Adipocyte (in vitro differentiated cells): ENCODE results near the gene TCF7L2.

Experiments
- DNase-seq: peaks from one replicate; pipeline ENCODE4 v3.0.0-alpha.2; 2015; ENCODE audit warnings: low read depth
- H3K27me3 ChIP-seq: replicated peaks from 2 replicates; pipeline ENCODE4 v1.7.0; 2013; ENCODE audit warnings: mild to moderate bottlenecking, low read length, moderate library complexity; ENCODE audit not compliant: control insufficient read depth, insufficient read depth
- H3K36me3 ChIP-seq: 2 replicates; pipeline ENCODE4 v1.7.0; 2013; ENCODE audit warnings: low read length, mild to moderate bottlenecking, moderate library complexity; ENCODE audit not compliant: control insufficient read depth, insufficient read depth, severe bottlenecking
- H3K4me1 ChIP-seq: 2 replicates; pipeline ENCODE4 v1.7.0; 2013; ENCODE audit warnings: mild to moderate bottlenecking, low read length, moderate library complexity; ENCODE audit not compliant: control insufficient read depth, insufficient read depth
- H3K4me3 ChIP-seq: 2 replicates; pipeline ENCODE4 v1.7.0; 2013; ENCODE audit warnings: mild to moderate bottlenecking, low read length, moderate library complexity
- H3K9ac ChIP-seq: 2 replicates; pipeline ENCODE4 v1.7.0; 2013; ENCODE audit warnings: mild to moderate bottlenecking, low read length, moderate library complexity
- H3K9me3 ChIP-seq: 2 replicates; pipeline ENCODE4 v1.7.0; 2013; ENCODE audit warnings: mild to moderate bottlenecking, low read length, moderate library complexity; ENCODE audit not compliant: control insufficient read depth

TCF7L2 gene

DNA sequence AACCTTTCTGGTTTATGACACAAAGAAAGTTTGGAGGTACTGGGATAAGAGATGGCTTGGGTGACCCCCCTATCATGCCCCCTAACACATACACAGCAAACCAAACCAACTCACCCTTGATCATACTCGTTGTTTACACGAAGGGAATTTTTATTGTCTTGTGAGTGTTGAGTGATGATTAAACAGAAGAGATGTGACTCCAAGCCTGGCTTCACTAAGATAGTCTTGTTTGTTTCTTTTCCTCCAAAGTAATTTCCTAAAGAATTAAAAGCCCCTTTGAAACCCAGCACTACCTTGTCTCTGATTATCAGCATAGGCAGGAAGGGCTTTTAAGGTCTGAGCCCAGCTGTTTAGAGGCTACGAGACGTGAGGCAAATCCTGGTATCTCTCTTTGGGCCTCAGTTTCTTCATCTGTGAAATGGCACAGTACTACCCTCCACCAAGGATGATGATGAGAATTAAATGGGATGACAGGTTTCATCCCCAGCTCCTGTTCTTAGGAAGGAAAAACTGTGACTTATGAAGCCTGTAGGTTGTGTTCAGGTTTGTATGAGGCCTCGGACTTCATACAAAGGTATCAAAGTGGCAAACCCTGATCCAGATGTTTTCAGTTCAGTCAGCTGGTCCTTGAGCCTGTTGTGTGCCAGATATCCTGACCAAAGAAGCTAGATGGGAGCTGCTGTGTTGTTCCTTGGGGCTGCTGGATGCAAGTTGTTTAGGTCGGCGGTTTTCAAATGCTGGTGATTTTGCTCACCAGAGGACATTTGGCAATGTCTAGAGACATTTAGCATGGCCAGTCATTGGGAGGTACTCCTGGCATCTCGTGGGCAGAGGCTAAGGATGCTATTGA is 51.8 kb downstream of the TCF7L2 start:
- Histone ChIP-seq H3K4me3 (no peak overlapping the region), H3K4me1 (peaks cover 24% of the 10 kb centered on the region), H3K27me3 (no peaks in the 10 kb centered on the region), H3K9me3 (no peaks in the 10 kb centered on the region), H3K9ac (no peak overlapping the region), H3K36me3 (peaks cover 11% of the 10 kb centered on the region)
- DNase-seq = no peak

DNA sequence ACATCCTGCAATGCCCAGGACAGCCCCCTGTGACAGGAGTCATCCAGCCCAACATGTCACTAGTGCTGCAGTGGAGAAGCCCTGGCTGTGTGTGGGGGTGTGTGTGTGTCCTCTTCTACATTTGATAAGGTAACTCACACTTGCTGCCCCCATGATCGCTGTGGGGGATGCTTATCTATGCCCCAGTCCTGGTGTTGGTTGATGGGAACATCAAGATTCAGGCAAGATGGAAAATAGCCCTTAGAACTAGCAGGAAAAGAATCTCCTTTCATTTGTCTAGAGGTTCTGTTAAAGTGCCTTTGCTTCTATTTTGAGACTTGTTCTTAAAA is 52.4 kb downstream of the TCF7L2 start:
- H3K27me3 ChIP-seq = no peaks in the 10 kb centered on the region

GRCh38 chr10:113003052-113003451 is 53.0 kb downstream of the TCF7L2 start:
- peaks cover 11% of the 10 kb centered on the region for H3K36me3 ChIP-seq
- no peak overlapping the region for H3K4me3 ChIP-seq
- no peaks in the 10 kb centered on the region for H3K9me3 ChIP-seq
- DNase-seq = no peak
- no peaks in the 10 kb centered on the region for H3K27me3 ChIP-seq
- H3K4me1 ChIP-seq = peaks cover 32% of the 10 kb centered on the region
- no peak overlapping the region for H3K9ac ChIP-seq

More for the DNA sequence above, 52.4 kb downstream of the TCF7L2 start:
- Histone ChIP-seq H3K36me3 (peaks cover 11% of the 10 kb centered on the region), H3K9me3 (no peaks in the 10 kb centered on the region), H3K9ac (no peak overlapping the region), H3K4me3 (no peak overlapping the region), H3K4me1 (peaks cover 26% of the 10 kb centered on the region)
- DNase-seq = no peak

- DNase-seq = no peak
These were observed 54.1 kb downstream of the TCF7L2 start for GRCh38 chr10:113004069-113004618.

GRCh38 chr10:113005380-113005779 is 55.3 kb downstream of the TCF7L2 start:
- Histone ChIP-seq H3K4me1 (peaks cover 29% of the 10 kb centered on the region), H3K36me3 (peaks cover 17% of the 10 kb centered on the region), H3K9ac (no peak overlapping the region), H3K4me3 (no peak overlapping the region), H3K27me3 (no peaks in the 10 kb centered on the region), H3K9me3 (no peaks in the 10 kb centered on the region)
- DNase-seq = no peak

More at GRCh38 chr10:113004069-113004618, 54.1 kb downstream of the TCF7L2 start:
- H3K9ac ChIP-seq = no peak overlapping the region
- no peaks in the 10 kb centered on the region for H3K27me3 ChIP-seq
- H3K36me3 ChIP-seq = peaks cover 13% of the 10 kb centered on the region
- H3K4me3 ChIP-seq = no peak overlapping the region
- H3K9me3 ChIP-seq = no peaks in the 10 kb centered on the region
- H3K4me1 ChIP-seq = peaks cover 29% of the 10 kb centered on the region

DNA sequence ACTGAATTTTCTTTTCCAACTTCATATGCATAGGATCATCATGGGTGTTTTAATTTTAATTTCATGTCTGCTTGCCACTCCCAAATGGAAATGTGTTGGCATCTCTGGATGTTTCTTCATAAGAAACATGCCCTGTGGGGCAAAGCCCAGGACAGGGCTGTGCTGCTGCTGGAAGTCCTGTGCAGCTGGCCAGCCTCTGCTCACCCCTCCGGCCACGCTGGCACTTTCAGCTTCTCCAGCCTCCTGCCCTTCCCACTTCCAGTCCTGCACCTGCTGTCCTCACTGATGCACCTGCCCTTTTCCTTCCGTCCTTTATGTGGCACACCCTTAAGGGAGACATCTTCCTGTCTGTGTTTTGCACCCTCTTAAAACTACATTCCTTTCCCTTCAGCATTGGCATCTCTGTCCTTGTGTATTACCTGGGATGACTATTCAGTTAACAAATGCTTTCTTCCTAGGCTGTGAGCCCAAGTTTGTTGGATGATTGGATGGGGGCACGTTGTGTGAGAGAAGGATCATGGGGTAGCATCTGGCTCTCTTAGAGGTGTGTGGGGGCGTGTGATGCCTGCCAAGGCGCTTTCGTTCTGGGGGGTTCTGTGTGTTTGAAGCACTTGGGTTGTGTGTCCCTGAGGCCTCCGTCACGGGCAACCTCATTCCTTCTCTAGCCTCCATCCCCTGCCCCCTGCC is 56.8 kb downstream of the TCF7L2 start:
- Histone ChIP-seq H3K4me1 (peaks cover 29% of the 10 kb centered on the region), H3K9ac (no peak overlapping the region), H3K4me3 (no peak overlapping the region), H3K9me3 (no peaks in the 10 kb centered on the region), H3K27me3 (no peaks in the 10 kb centered on the region), H3K36me3 (peaks cover 17% of the 10 kb centered on the region)
- no peak for DNase-seq

GRCh38 chr10:113007343-113007771 is 57.3 kb downstream of the TCF7L2 start:
- Histone ChIP-seq H3K9me3 (no peaks in the 10 kb centered on the region), H3K4me3 (peak overlapping the region; percentile 66), H3K27me3 (no peaks in the 10 kb centered on the region), H3K4me1 (peaks cover 29% of the 10 kb centered on the region), H3K36me3 (peaks cover 17% of the 10 kb centered on the region), H3K9ac (peak overlapping the region; percentile 23)
- DNase-seq = no peak

DNA sequence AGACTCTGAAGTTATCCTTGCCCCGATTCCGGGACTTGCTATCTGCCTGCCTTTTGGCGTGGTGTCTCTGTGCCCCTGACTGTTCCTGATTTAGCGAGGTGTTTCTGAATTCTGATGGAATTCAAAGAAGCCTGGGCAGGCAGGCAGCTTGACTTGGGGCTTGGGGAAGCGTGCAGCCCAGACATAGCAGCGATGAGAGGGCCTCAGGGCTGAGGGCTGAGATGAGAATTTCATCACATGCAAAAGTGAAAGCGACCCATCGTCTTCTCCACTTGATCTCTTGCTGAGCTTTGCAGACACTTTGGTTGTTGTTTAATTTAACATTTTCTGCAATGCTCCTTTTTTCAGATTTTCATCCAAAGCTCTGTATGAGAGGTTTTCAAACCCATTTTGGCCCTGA is 57.8 kb downstream of the TCF7L2 start:
- DNase-seq = peak; percentile 53
- Histone ChIP-seq H3K27me3 (no peaks in the 10 kb centered on the region), H3K36me3 (peaks cover 17% of the 10 kb centered on the region), H3K4me1 (peaks cover 31% of the 10 kb centered on the region), H3K9me3 (no peaks in the 10 kb centered on the region), H3K9ac (peak overlapping the region; percentile 23), H3K4me3 (peak overlapping the region; percentile 66)

DNA sequence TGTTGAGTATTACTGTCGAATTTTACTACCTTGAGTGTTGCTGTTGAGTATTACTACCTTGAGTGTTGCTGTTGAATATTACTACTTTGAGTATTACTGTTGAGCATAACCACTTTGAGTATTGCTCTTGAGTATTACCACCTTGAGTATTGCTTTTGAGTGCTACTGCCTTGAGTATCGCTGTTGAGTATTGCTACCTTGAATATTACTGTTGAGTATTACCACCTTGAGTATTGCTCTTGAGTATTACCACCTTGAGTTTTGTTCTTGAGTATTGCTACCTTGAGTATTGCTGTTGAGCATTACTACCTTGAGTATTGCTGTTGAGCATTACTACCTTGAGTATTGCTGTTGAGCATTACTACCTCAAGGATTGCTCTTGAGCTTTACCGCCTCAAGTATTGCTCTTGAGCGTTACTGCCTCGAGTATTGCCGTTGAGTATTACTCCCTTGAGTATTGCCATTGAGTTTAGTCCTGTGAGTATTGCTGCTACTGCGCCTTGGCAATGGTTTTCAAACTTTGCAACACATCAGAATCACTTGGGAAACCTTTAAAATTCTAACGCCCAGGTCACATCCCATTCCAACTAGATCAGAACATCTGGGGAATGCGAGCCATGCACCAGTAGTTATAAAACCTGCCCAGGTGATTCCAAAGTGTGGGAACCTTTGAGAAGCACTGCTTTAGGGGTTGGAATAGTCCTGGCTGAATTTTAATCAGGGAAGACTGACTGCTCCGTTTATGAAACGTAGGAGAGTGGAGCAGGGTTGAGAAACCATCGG is 61.7 kb downstream of the TCF7L2 start:
- DNase-seq = no peak
- Histone ChIP-seq H3K4me1 (peaks cover 22% of the 10 kb centered on the region), H3K27me3 (no peaks in the 10 kb centered on the region), H3K9ac (no peak overlapping the region), H3K36me3 (peaks cover 6% of the 10 kb centered on the region), H3K9me3 (no peaks in the 10 kb centered on the region), H3K4me3 (no peak overlapping the region)

GRCh38 chr10:113015201-113015600 is 65.2 kb downstream of the TCF7L2 start:
- Histone ChIP-seq H3K36me3 (no peaks in the 10 kb centered on the region), H3K27me3 (no peaks in the 10 kb centered on the region), H3K4me3 (no peak overlapping the region), H3K9ac (no peak overlapping the region), H3K9me3 (no peaks in the 10 kb centered on the region), H3K4me1 (peaks cover 32% of the 10 kb centered on the region)
- no peak for DNase-seq

DNA sequence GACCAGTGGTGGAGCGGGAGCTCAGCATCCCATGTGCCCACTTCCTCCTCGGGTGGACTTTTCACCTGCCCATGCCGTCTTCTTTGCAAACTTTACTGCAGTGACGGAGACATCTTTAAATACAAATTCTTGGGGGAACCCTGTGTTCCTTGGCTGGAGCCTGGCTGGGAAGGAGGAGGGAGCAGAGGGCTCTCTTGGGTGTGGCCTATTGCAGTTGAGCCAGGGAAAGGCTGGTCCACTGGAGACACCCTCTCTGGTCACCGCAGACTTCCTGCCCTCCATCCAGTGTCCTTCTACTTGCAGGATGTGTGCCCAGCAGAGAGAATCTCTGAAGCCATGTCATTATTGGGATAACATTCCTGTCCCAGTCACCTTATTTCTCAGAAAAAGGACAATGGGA is 67.3 kb downstream of the TCF7L2 start:
- no peaks in the 10 kb centered on the region for H3K27me3 ChIP-seq
- H3K4me3 ChIP-seq = no peak overlapping the region
- no peaks in the 10 kb centered on the region for H3K9me3 ChIP-seq
- peaks cover 54% of the 10 kb centered on the region for H3K4me1 ChIP-seq
- no peak overlapping the region for H3K9ac ChIP-seq
- H3K36me3 ChIP-seq = no peaks in the 10 kb centered on the region
- no peak for DNase-seq
